Ectodermal cell (in vitro differentiated cells): ENCODE measurements around the gene MRPL55.
A peak's percentile ranks its signal among the peaks of the same experiment; 100 is the strongest.

Experiments used
- H3K27ac ChIP-seq: 2 replicates; pipeline ENCODE4 v1.7.0; 2013; ENCODE audit warnings: mild to moderate bottlenecking, low read depth, low read length; ENCODE audit not compliant: insufficient read depth, poor library complexity, severe bottlenecking
- H3K27me3 ChIP-seq: 2 replicates; pipeline ENCODE4 v1.7.0; 2013; ENCODE audit warnings: mild to moderate bottlenecking, low read length; ENCODE audit not compliant: insufficient read depth, control insufficient read depth, poor library complexity, severe bottlenecking
- H3K36me3 ChIP-seq: one replicate; pipeline ENCODE4 v1.7.0; 2013; ENCODE audit warnings: low read length; ENCODE audit not compliant: control insufficient read depth, insufficient read depth
- H3K4me1 ChIP-seq: one replicate; pipeline ENCODE4 v1.7.0; 2013; ENCODE audit warnings: low read length; ENCODE audit not compliant: control insufficient read depth, insufficient read depth
- H3K4me3 ChIP-seq: 2 replicates; pipeline ENCODE4 v1.7.0; 2013; ENCODE audit warnings: low read depth, low read length, control low read depth; ENCODE audit not compliant: insufficient read depth
- H3K9me3 ChIP-seq: 2 replicates; pipeline ENCODE4 v1.7.0; 2013; ENCODE audit warnings: mild to moderate bottlenecking, low read length, moderate library complexity; ENCODE audit not compliant: control insufficient read depth
- WGBS, 2 experiments: methylation state at CpG; one replicate each; pipeline ENCODE4 v1.1.7; 2013; ENCODE audit warnings: missing lambda C conversion rate in 2 of 2; 5-methylcytosine and 5-hydroxymethylcytosine counted together

MRPL55 gene

DNA sequence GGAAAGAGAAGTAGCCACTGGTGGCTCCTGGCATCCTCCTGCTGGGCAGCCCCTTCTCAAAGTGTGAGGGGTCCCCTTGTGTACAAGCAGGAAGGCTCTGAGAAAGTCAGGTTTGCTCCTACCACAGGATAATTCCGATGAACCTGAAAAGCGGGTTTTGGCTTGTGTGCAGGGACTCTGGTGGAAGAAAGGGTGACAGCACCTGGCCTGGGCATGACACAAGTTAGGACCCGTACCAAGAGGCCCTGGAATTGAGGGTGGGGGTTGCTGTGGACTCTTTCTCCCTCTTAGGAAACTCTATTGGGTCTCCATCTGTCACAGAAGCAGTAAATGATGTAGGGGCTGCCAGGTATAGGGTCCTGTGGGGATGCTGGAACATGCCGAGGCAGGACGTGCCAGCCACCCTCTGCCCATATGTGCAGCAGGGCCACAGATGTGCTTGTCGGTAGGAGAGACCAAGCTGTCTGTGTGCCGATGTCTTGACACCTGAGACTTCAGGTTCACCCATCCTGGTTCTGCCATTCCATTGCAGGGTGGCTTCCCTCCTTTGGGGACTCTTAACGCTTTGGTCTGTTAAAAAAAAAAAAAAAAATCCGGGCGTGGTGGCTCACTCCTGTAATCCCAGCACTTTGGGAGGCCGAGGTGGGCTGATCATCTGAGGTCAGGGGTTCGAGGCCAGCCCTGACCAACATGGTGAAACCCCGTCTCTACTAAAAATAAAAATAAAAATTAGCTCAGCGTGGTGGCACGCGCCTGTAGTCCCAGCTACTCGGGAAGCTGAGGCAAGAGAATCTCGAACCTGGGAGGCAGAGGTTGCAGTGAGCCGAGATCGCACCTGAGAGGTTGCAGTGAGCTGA is 15.8 kb downstream of the MRPL55 start:
- peaks cover 14% of the 10 kb centered on the region for H3K36me3 ChIP-seq
- 94% methylated on average over 20 of the region's 20 CpGs for WGBS, 2 experiments
- no peak overlapping the region for H3K4me3 ChIP-seq

GRCh38 chr1:228092342-228093049 is 16.6 kb downstream of the MRPL55 start:
- H3K27me3 ChIP-seq, result no peaks in the 10 kb centered on the region
- no peaks in the 10 kb centered on the region for H3K4me1 ChIP-seq
- H3K9me3 ChIP-seq, result no peaks in the 10 kb centered on the region
- no peak overlapping the region for H3K4me3 ChIP-seq
- H3K36me3 ChIP-seq, result peaks cover 6% of the 10 kb centered on the region
- 95 to 96% methylated on average over 11 of the region's 11 CpGs for WGBS, 2 experiments
- no peak overlapping the region for H3K27ac ChIP-seq

More for the DNA sequence above, 15.8 kb downstream of the MRPL55 start:
- no peaks in the 10 kb centered on the region for H3K27me3 ChIP-seq
- no peak overlapping the region for H3K27ac ChIP-seq
- no peaks in the 10 kb centered on the region for H3K9me3 ChIP-seq
- no peaks in the 10 kb centered on the region for H3K4me1 ChIP-seq

GRCh38 chr1:228091084-228091483 is 18.0 kb downstream of the MRPL55 start:
- 91 to 98% methylated on average over 4 of the region's 4 CpGs for WGBS, 2 experiments
- Histone ChIP-seq H3K4me1 (peaks cover 4% of the 10 kb centered on the region), H3K27me3 (no peaks in the 10 kb centered on the region), H3K4me3 (no peak overlapping the region), H3K27ac (no peak overlapping the region), H3K9me3 (no peaks in the 10 kb centered on the region), H3K36me3 (no peaks in the 10 kb centered on the region)

DNA sequence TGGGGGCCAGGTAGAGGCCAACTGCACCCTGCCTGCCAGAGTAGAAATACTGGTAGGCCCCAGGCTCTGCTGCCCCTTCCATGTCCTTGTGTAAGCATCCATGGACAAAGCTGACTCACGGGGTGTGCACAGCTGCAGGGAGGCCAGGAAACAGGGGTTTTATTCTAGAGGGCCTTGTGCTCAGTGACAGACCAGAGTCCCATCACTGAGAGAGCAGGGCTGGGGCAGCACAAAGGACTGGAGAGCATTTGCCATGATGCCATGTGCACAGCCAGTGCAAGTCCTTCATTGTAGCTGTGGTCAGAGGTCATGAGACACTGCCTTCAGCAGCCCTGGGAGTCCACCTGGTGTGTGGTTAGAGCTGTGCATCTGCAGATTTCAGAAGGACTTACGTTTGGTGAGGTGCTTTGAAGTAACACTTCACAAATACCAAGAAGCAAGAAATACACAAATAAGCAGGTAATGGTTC is 18.5 kb downstream of the MRPL55 start:
- 86 to 96% methylated on average over 1 to 2 of the region's 2 CpGs for WGBS, 2 experiments
- Histone ChIP-seq H3K36me3 (no peaks in the 10 kb centered on the region), H3K4me3 (no peak overlapping the region), H3K4me1 (peaks cover 7% of the 10 kb centered on the region), H3K27ac (no peak overlapping the region), H3K9me3 (no peaks in the 10 kb centered on the region), H3K27me3 (no peaks in the 10 kb centered on the region)

- 96% methylated on average over 12 of the region's 12 CpGs for WGBS, 2 experiments
- Histone ChIP-seq H3K27ac (no peak overlapping the region), H3K4me1 (peaks cover 16% of the 10 kb centered on the region), H3K36me3 (no peaks in the 10 kb centered on the region), H3K4me3 (no peak overlapping the region), H3K27me3 (no peaks in the 10 kb centered on the region), H3K9me3 (no peaks in the 10 kb centered on the region)
Measured at GRCh38 chr1:228089519-228090380, 19.3 kb downstream of the MRPL55 start.

GRCh38 chr1:228088586-228089498 is 20.3 kb downstream of the MRPL55 start:
- Histone ChIP-seq H3K27me3 (no peaks in the 10 kb centered on the region), H3K9me3 (no peaks in the 10 kb centered on the region), H3K36me3 (no peaks in the 10 kb centered on the region), H3K4me1 (peaks cover 24% of the 10 kb centered on the region), H3K27ac (no peak overlapping the region), H3K4me3 (no peak overlapping the region)
- 93 to 95% methylated on average over 21 of the region's 21 CpGs for WGBS, 2 experiments

- Histone ChIP-seq H3K27ac (no peak overlapping the region), H3K9me3 (no peaks in the 10 kb centered on the region), H3K4me3 (no peak overlapping the region), H3K36me3 (no peaks in the 10 kb centered on the region), H3K27me3 (no peaks in the 10 kb centered on the region), H3K4me1 (peaks cover 24% of the 10 kb centered on the region)
- WGBS, 2 experiments, result 94 to 95% methylated on average over 7 of the region's 7 CpGs
Measured at GRCh38 chr1:228087771-228088251, 21.3 kb downstream of the MRPL55 start.

- H3K9me3 ChIP-seq, result no peaks in the 10 kb centered on the region
- no peaks in the 10 kb centered on the region for H3K36me3 ChIP-seq
- 75 to 76% methylated on average over 6 of the region's 6 CpGs for WGBS, 2 experiments
- H3K27ac ChIP-seq, result no peak overlapping the region
- peaks cover 33% of the 10 kb centered on the region for H3K4me1 ChIP-seq
- no peaks in the 10 kb centered on the region for H3K27me3 ChIP-seq
- no peak overlapping the region for H3K4me3 ChIP-seq
Measured at GRCh38 chr1:228085287-228085951, 23.7 kb downstream of the MRPL55 start.

- H3K27ac ChIP-seq, result peak overlapping the region; percentile 40
- no peaks in the 10 kb centered on the region for H3K27me3 ChIP-seq
- peak overlapping the region; percentile 95 for H3K4me3 ChIP-seq
- H3K9me3 ChIP-seq, result no peaks in the 10 kb centered on the region
- WGBS, 2 experiments, result 80 to 84% methylated on average over 5 of the region's 5 CpGs
- peaks cover 33% of the 10 kb centered on the region for H3K4me1 ChIP-seq
- H3K36me3 ChIP-seq, result no peaks in the 10 kb centered on the region
Measured at GRCh38 chr1:228084797-228085196, 24.3 kb downstream of the MRPL55 start.
